ENCODE results near the gene PLCH1. TPM values are rescaled to one million over a fixed set of nuclear protein-coding genes. Genes with fewer than 3 reads are reported as not detected.

PLCH1 gene
- total RNA-seq, 1 donor from 2014 or later = 14.0 TPM

GRCh38 chr3:155423526-155424322 is 321.1 kb downstream of the PLCH1 start:
- intact Hi-C loops (cut with DNase I) = no loop called here
- no peak overlapping the region for H3K27ac ChIP-seq
- peaks cover 1% of the 10 kb centered on the region for H3K9me3 ChIP-seq
- no peak for DNase-seq
- ATAC-seq = no peak
- no peak overlapping the region for H3K4me3 ChIP-seq
- TF ChIP-seq CTCF (IDR thresholded peaks at IDR 0.05) = no peak
- no peaks in the 10 kb centered on the region for H3K36me3 ChIP-seq
- H3K4me1 ChIP-seq = no peaks in the 10 kb centered on the region
- H3K27me3 ChIP-seq (ENCODE audit: low read depth) = no peaks in the 10 kb centered on the region

- H3K4me1 ChIP-seq = no peaks in the 10 kb centered on the region
- DNase-seq (no peak), ATAC-seq (no peak)
- H3K36me3 ChIP-seq = no peaks in the 10 kb centered on the region
- no peaks in the 10 kb centered on the region for H3K9me3 ChIP-seq
- intact Hi-C loops (cut with DNase I) = no loop called here
- H3K27me3 ChIP-seq (ENCODE audit: low read depth) = no peaks in the 10 kb centered on the region
- H3K4me3 ChIP-seq = no peak overlapping the region
- TF ChIP-seq CTCF (IDR thresholded peaks at IDR 0.05) = no peak
- no peak overlapping the region for H3K27ac ChIP-seq
These were observed 323.9 kb downstream of the PLCH1 start for GRCh38 chr3:155420881-155421486.

- Histone ChIP-seq H3K4me3 (no peak overlapping the region), H3K4me1 (no peaks in the 10 kb centered on the region), H3K27me3 (ENCODE audit: low read depth) (no peaks in the 10 kb centered on the region), H3K9me3 (no peaks in the 10 kb centered on the region), H3K36me3 (no peaks in the 10 kb centered on the region), H3K27ac (no peak overlapping the region)
- intact Hi-C loops (cut with DNase I) = no loop called here
- DNase-seq (no peak), ATAC-seq (no peak)
- TF ChIP-seq CTCF (IDR thresholded peaks at IDR 0.05) = no peak
These were observed 324.5 kb downstream of the PLCH1 start for GRCh38 chr3:155420406-155420805.

GRCh38 chr3:155418407-155418806 is 326.5 kb downstream of the PLCH1 start:
- no peak overlapping the region for H3K27ac ChIP-seq
- no peak for ATAC-seq

GRCh38 chr3:155417119-155417517 is 327.8 kb downstream of the PLCH1 start:
- Histone ChIP-seq H3K27ac (no peak overlapping the region), H3K27me3 (ENCODE audit: low read depth) (no peaks in the 10 kb centered on the region), H3K9me3 (no peaks in the 10 kb centered on the region), H3K4me1 (no peaks in the 10 kb centered on the region), H3K36me3 (no peaks in the 10 kb centered on the region), H3K4me3 (no peak overlapping the region)
- no peak for ATAC-seq
- DNase-seq = no peak
- intact Hi-C loops (cut with DNase I) = no loop called here
- no peak for TF ChIP-seq CTCF (IDR thresholded peaks at IDR 0.05)

More at GRCh38 chr3:155418407-155418806, 326.5 kb downstream of the PLCH1 start:
- H3K9me3 ChIP-seq = no peaks in the 10 kb centered on the region
- no peak for TF ChIP-seq CTCF (IDR thresholded peaks at IDR 0.05)
- no peaks in the 10 kb centered on the region for H3K27me3 ChIP-seq (ENCODE audit: low read depth)
- H3K4me3 ChIP-seq = no peak overlapping the region
- DNase-seq = no peak
- intact Hi-C loops (cut with DNase I) = no loop called here
- H3K4me1 ChIP-seq = no peaks in the 10 kb centered on the region
- H3K36me3 ChIP-seq = no peaks in the 10 kb centered on the region

Data from lower lobe of right lung (tissue), 2 donors.